AG08396 (cell line): ENCODE results near the gene GPATCH4.
"Not testable (repeated sequence)": the region's sequence is repeated elsewhere in the genome, so short reads cannot be mapped to it uniquely, and the experiment has no call there.

Experiments
- DNase-seq: peaks from one replicate; pipeline ENCODE4 v3.0.0; 2012; ENCODE audit warnings: low spot score, mixed read lengths

GPATCH4 gene

GRCh38 chr1:156595016-156595415 is 6.3 kb downstream of the GPATCH4 start:
- no peak for DNase-seq

DNA sequence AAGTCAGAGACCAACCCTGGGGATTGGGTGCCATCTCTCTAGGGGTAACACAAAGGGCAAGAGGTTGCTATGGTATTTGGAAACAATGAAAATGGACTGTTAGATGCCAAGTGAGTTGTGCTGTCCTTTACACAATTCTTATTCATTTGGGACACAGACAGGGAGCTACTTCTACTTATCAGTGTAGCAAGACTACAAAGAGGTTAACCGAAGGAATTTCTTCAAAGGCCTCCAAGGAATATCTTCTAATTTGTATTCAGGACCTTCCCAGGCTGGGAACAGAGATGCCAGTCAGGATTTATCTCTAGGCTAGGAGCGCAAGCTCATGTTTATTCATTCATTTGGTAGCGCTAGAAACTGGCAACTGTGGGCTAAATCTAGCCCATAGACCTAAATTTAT is 7.1 kb downstream of the GPATCH4 start:
- DNase-seq, result no peak

GRCh38 chr1:156593661-156593989 is 7.7 kb downstream of the GPATCH4 start:
- DNase-seq, result no peak

- no peak for DNase-seq
Observed at GRCh38 chr1:156592910-156593660, 8.2 kb downstream of the GPATCH4 start.

GRCh38 chr1:156592158-156592909 is 8.9 kb downstream of the GPATCH4 start:
- no peak for DNase-seq

- DNase-seq, result peak; percentile 90
Observed at GRCh38 chr1:156591432-156592157, 9.7 kb downstream of the GPATCH4 start, which contains the start of gene NAXE. Gene NAXE (plus strand): TSS chr1:156591776. CDS start chr1:156591805, 29 bp downstream.

- no peak for DNase-seq
Observed at GRCh38 chr1:156591181-156591431, 10.2 kb downstream of the GPATCH4 start.

DNA sequence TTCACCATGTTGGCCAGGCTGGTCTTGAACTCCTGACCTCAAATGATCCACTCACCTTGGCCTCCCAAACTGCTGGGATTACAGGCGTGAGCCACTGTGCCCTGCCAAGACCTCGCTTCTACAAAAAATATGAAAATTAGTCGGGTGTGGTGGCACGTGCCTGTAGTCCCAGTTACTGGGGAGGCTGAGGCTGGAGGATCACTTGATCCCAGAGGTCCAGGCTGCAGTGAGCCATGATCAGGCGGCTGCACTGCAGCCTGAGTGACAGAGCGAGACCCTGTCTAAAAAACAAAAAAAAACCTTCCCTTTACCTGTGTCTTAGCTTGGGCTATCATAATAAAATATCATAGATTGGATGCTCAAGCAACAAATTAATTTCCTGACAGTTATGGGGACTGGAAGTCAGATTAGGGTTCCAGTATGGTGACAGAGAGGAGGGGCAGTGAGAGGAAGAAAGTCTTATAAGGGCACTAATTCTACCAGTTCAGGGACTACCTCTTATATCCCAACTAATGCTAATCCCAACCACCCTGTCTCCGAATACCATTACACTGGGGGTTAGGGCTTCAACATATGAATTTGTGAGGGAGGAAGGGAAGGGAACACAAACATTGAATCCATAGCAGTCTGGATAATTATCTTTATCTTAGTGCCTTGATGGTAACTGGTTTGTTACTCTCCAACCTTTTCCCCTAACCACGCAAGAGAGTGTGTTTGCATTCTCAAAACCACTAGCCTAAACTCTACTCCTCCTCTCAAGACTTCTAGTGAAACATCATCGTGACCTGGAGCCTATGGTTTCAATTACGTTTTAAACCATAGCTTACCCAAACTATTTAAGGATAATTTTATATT is 10.7 kb downstream of the GPATCH4 start:
- no peak for DNase-seq

- DNase-seq, result no peak
Observed at GRCh38 chr1:156589546-156589945, 11.7 kb downstream of the GPATCH4 start.

DNA sequence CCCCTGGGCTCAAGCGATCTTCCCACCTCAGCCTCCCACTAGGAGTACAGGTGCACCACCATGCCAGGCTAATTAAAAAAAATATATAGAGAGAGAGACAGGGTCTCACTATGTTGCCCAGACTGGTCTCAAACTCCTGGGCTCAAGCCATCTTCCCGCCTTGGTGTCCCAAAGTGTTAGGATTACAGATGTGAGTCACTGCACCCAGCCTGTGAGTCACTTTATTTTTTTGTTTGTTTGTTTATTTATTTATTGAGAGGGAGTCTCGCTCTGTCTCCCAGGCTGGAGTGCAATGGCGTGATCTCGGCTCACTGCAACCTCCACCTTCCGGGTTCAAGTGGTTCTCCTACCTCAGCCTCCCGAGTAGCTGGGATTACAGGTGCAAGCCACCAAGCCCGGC is 13.4 kb downstream of the GPATCH4 start:
- not testable (repeated sequence) for DNase-seq

DNA sequence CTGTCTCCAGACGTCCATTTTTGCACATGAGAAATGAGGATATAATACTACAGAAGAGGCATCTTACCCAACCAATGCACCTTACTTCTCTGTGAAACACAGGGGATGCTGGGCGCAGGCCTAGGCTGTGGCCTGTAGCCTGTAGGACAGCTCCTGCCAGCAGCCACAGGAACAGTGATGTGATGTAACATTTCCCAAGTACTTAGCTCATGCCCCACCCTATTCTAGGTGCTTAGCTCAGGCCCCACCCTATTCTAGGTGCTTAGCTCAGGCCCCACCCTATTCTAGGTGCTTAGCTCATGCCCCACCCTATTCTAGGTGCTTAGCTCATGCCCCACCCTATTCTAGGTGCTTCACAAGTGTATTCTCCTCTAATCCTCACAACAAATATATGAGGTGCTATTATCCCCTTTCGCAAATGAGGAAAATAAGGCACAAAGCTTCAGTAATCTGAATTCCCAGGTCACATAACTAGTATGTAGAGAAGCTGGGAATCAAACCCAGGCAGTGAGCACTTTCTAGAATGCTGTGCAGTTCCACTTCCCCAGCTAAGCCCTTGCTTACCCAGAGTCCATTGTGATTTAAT is 14.3 kb downstream of the GPATCH4 start:
- DNase-seq, result no peak

GRCh38 chr1:156586323-156586722 is 15.0 kb downstream of the GPATCH4 start:
- no peak for DNase-seq

- DNase-seq, result no peak
Observed at GRCh38 chr1:156584813-156585212, 16.5 kb downstream of the GPATCH4 start.

GRCh38 chr1:156583821-156584622 is 17.3 kb downstream of the GPATCH4 start:
- peak; percentile 73 for DNase-seq

DNA sequence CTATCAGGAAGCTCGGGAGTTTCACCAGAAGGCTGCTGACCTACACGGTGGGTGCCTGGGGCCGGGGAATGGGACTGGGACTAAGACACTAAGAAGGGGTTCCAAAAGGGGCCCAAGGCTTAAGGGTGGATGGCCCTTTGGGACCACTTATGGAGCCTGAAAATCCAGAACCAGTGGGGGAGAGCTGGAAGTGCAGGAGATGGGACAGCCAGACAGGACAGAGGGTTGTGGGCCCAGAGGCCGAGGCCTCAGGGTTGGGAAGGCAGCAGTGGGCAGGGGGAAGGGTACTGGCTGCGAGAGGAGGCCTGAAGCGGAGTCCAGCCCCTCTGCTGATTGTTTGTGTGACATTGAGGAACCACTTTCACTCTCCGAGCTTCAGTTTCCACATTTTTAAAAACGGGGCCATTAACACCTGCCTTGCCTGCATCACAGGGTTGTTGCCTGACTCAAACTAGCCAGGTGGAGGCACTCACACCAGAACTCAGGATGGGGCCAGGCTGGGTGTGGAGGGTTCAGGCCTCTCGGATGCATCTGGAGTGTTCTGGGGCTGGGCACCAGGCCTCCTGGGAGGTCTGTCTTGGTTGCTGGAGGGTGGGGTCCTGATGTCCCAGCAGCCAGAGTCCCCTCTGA is 18.8 kb downstream of the GPATCH4 start:
- no peak for DNase-seq

GRCh38 chr1:156581661-156582387 is 19.5 kb downstream of the GPATCH4 start:
- no peak for DNase-seq

DNA sequence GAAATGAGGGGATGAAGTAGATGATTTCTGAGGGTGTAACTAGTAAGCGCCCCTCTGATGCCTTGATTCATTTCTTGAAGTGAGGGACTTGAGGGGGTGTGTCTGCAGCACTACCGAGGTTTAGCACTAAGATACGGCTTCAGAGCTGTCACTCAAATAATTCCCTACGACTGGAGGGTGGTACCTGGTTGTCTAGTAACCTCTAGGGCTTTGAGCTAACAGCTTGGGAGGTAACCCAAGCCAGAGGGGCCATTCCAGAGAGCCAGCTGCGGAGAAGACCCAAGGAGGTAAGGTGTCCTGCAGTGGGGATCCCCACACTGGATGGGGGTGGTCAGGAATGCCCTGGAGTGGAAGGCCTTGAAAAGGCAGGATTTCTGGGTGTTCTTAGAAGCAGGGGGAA is 21.8 kb downstream of the GPATCH4 start, which contains the start of gene TTC24:
Gene TTC24, plus strand, starts transcription at position 252 of the 400 bp plus-strand sequence. CDS start 1,642 bp downstream, outside the sequence.
- no peak for DNase-seq

DNA sequence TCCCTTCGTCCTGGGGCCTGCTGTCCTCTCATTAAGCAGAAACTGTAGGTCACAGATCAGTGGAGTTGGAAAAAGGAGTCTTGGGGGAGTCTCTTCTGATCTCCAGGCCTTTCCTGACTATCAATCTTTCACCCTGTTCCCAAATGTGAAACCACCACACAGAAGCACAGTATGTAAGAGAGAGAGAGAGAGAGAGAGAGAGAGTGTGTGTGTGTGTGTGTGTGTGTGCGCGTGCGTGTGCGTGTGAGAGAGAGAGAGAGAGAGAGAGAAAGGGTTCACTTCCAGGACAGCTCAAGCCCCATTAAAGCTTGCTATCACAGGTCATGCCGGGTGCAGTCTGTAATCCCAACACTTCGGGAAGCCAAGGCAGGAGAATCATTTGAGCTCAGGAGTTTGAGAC is 23.2 kb downstream of the GPATCH4 start:
- DNase-seq, result no peak

- DNase-seq, result no peak
Observed at GRCh38 chr1:156577550-156577949, 23.7 kb downstream of the GPATCH4 start.
